HG02588 (cell line): Measurements from ENCODE around the gene SSX4.
"Not testable (repeated sequence)": the region's sequence is repeated elsewhere in the genome, so short reads cannot be mapped to it uniquely, and the experiment has no call there.

Experiments used
- ATAC-seq: cut with Tn5 transposase; IDR thresholded peaks from one replicate; pipeline ENCODE4 v1.9.1; 2021; ENCODE audit warnings: mild to moderate bottlenecking, moderate library complexity; ENCODE audit not compliant: unreplicated experiment

Gene SSX4

GRCh38 chrX:48383239-48383638 lies at the start of gene SSX4:
SSX4 (plus strand) TSS chrX:48383539; CDS start chrX:48384054, 515 bp downstream.
- ATAC-seq: not testable (repeated sequence)

- not testable (repeated sequence) for ATAC-seq
Measured at GRCh38 chrX:48346059-48346458, 37.3 kb upstream of the SSX4 start.

- not testable (repeated sequence) for ATAC-seq
Measured at GRCh38 chrX:48356315-48357094, 26.8 kb upstream of the SSX4 start, which contains the start of gene SSX3. SSX3 (minus strand) TSS chrX:48356703; CDS start chrX:48355249, 1,454 bp downstream.

DNA sequence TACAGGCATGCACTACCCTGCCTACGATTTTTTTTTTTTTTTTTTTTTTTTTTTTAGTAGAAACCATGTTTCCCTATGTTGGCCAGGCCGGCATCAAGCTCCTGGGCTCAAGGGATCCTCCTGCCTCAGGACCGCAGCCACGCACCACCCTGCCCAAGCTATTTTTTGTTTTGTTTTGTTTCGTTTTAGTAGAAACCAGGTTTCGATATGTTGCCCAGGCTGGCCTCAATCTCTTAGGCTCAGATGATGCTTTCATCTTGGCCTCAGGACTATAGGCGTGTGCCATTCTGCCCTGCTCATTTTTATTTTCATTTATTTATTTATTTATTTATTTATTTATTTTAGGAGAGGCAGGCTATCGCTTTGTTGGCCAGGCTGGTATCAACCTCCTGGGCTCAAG lies 25.7 kb upstream of the SSX4 start:
- ATAC-seq: no peak

DNA sequence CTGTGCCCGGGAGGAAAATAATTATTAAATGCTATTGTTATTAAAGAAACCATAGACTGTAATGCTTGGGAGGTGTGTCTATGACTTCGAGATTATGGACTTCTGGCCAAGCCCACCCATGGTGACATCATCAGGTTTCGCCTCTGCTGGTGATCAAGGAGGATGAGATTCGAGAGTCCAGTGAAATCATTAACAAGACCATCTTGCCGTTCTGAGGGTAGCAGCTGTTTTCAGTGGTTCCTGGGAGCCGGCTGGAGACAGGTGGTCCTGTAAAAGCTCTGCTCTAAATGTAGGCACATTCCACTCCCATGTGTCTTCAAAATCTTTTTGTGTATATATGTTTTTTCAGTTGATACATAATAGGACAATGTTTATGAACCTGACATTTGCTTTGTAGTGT lies 24.1 kb upstream of the SSX4 start:
- ATAC-seq: not testable (repeated sequence)

GRCh38 chrX:48367717-48368408 lies 15.5 kb upstream of the SSX4 start:
- ATAC-seq: not testable (repeated sequence)

DNA sequence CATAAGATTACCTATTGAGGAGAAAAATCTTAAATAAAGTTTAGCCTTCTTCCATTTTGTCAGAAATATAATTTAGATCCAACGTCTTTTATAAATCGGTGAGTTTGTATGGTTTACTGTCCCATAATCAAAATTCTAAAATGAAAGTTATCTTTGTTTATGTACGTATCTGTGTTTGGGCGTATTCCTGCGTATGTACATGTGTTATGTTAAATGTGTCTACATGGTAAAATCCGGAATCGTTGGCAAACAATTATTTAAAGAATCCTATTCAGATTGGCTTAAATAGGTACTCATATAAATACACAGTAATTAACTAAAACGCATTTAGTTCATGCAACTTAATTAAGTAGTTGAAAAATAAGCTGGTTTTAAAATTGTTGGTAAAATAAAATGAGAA lies 12.9 kb upstream of the SSX4 start:
- ATAC-seq: not testable (repeated sequence)

- not testable (repeated sequence) for ATAC-seq
Measured at GRCh38 chrX:48396931-48397330, 13.6 kb downstream of the SSX4 start.

DNA sequence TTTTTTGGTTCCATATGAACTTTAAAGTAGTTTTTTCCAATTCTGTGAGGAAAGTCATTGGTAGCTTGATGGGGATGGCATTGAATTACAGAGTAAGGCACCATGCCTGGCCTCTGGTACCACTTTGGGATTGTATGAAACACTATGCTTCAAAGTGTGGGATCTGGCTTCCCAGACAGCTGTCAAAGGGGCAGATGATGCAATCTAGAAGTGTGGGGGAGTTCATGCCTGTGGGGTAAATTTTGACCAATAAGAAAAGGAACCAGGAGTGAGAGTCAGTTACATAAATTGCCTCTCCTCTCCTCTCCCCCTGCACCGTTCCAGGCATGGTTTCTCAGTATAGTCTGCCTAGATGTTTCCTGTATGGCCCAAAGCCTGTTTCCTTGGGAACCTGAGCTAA lies 14.5 kb downstream of the SSX4 start:
- ATAC-seq: not testable (repeated sequence)

DNA sequence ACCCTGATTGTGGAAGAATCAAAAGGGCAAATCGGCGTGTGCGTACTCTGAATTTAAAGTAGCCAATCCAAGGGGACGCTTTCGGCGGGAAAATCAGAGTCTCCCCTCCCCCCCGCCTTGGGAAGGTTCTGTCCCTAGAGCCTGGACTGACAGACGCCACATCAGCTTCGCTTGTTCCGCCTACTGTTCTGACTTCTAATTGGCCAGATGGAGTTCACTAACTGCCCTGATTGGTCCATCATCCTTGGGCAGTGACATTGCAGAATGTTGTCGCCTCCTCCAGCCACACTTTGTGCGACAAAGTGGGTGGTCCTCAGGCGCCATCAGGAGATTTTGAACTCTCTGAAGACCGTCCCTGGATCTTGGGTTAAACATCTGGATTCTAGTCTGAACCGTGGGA lies 28.5 kb downstream of the SSX4 start, which contains the start of gene SSX4B:
Gene SSX4B, minus strand, starts transcription at position 101 of the 400 bp plus-strand sequence. CDS start 588 bp downstream, outside the sequence.
- not testable (repeated sequence) for ATAC-seq

DNA sequence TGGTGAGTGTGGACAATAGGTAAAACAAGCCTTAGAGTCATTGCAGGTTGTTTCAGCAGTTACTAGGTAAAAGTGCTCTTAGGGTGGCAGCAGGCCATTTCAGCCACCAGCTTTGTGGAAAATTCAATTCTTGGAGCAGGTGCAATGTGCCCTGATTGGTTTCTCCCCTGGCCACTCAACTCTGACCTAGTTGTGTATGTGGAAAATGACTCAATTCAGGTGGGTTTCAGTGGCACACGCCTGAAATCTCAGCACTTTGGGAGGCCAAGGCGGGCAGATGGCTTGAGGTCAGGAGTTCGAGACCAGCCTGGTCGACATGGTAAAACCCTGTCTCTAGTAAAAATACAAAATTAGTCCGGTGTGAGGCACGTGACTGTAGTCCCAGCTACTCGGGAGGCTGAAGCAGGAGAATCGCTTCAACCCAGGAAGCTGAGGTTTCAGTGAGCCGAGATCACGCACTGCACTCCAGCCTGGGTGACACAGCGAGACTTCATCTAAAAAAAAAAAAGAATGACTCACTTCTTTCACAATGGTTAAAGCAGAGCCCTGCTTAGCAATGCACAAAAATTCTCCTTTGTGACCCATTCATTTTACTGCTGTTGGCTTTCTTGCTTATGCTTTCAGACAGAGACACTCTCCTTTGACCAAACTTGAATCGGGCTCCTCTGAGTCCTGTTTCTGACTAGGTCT lies 43.8 kb downstream of the SSX4 start:
- not testable (repeated sequence) for ATAC-seq

DNA sequence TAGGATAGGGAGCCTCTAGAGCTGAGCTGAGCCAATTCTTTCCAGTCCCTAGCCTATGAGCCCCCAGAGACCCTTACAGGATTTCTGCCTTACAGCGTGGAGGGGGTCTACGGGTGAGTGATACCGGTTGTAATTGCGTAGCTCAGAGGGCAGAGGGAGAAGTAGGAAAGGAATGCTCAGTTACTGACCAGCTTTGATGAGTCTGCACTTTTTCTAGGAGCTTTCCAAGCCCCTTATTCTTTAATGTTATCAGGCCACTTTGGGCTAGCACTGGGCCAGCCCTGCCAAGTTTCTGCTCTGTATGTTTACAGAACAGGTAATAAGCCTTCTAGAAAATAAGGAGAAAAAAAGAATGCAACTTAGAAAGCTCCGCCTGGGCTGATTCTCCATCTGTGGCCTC lies 46.3 kb downstream of the SSX4 start:
- not testable (repeated sequence) for ATAC-seq

GRCh38 chrX:48430166-48430565 lies 46.8 kb downstream of the SSX4 start:
- ATAC-seq: not testable (repeated sequence)

- not testable (repeated sequence) for ATAC-seq
Measured at GRCh38 chrX:48433713-48434112, 50.4 kb downstream of the SSX4 start.
